ENCODE measurements around the gene HDGF. TPM values are rescaled to one million over a fixed set of nuclear protein-coding genes. Genes with fewer than 3 reads are reported as not detected.

Gene HDGF
- total RNA-seq, 1 donor from 2014 or later = 89.2 TPM

GRCh38 chr1:156698995-156699394 is 52.5 kb downstream of the HDGF start:
- DNase-seq = no peak

GRCh38 chr1:156697481-156697880 is 54.0 kb downstream of the HDGF start:
- no peak for DNase-seq

- no peak for DNase-seq
These were observed 54.7 kb downstream of the HDGF start for GRCh38 chr1:156696755-156697154.

- DNase-seq = no peak
These were observed 56.8 kb downstream of the HDGF start for GRCh38 chr1:156694690-156694962.

- no peak for DNase-seq
These were observed 57.4 kb downstream of the HDGF start for GRCh38 chr1:156693848-156694689.

- no peak for DNase-seq
These were observed 58.3 kb downstream of the HDGF start for GRCh38 chr1:156692925-156693847.

GRCh38 chr1:156692441-156692924 is 59.0 kb downstream of the HDGF start:
- DNase-seq = no peak

Other genes starting within 250 kb of the HDGF start
- 8.6 TPM for gene IQGAP3, start 179.1 kb downstream of the HDGF start, total RNA-seq
- gene TTC24, start 172.0 kb downstream of the HDGF start, total RNA-seq = not detected
- 26.1 TPM for gene NAXE, start 159.9 kb downstream of the HDGF start, total RNA-seq
- 8.7 TPM for gene GPATCH4, start 150.2 kb downstream of the HDGF start, total RNA-seq
- gene HAPLN2, start 132.3 kb downstream of the HDGF start, total RNA-seq = 0.20 TPM
- 2.1 TPM for gene BCAN, start 109.6 kb downstream of the HDGF start, total RNA-seq
- 54.7 TPM for gene NES, start 74.3 kb downstream of the HDGF start, total RNA-seq
- gene CRABP2, start 46.1 kb downstream of the HDGF start, total RNA-seq = 72.5 TPM
- gene METTL25B, start 23.2 kb downstream of the HDGF start, total RNA-seq = 13.1 TPM
- 6.6 TPM for gene ISG20L2, start 22.9 kb downstream of the HDGF start, total RNA-seq
- gene MRPL24, start 10.6 kb downstream of the HDGF start, total RNA-seq = 35.5 TPM
- 25.8 TPM for gene PRCC, start 15.9 kb upstream of the HDGF start, total RNA-seq
- gene SH2D2A, start 65.2 kb upstream of the HDGF start, total RNA-seq = 0.89 TPM
- gene INSRR, start 107.4 kb upstream of the HDGF start, total RNA-seq = under 0.01 TPM
- gene NTRK1, start 109.2 kb upstream of the HDGF start, total RNA-seq = 0.20 TPM
- 5.5 TPM for gene PEAR1, start 142.0 kb upstream of the HDGF start, total RNA-seq
- 0.20 TPM for gene LRRC71, start 169.0 kb upstream of the HDGF start, total RNA-seq